Measurements from ENCODE around the gene NECAB2.

The NECAB2 gene

DNA sequence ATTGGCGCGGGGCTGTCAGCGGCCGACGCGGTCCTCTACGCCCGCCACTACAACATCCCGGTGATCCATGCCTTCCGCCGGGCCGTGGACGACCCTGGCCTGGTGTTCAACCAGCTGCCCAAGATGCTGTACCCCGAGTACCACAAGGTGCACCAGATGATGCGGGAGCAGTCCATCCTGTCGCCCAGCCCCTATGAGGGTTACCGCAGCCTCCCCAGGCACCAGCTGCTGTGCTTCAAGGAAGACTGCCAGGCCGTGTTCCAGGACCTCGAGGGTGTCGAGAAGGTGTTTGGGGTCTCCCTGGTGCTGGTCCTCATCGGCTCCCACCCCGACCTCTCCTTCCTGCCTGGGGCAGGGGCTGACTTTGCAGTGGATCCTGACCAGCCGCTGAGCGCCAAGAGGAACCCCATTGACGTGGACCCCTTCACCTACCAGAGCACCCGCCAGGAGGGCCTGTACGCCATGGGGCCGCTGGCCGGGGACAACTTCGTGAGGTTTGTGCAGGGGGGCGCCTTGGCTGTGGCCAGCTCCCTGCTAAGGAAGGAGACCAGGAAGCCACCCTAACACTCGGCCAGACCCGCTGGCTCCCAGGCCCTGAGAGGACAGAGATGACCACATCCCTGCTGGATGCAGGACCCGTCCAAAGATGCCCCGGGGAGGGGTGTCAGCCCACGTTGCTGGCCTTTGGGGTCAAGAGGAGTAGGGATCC is 2.4 kb upstream of the NECAB2 start:
- no peak for FAIRE-seq
- no peak for DNase-seq (ENCODE audit: low spot score)

DNA sequence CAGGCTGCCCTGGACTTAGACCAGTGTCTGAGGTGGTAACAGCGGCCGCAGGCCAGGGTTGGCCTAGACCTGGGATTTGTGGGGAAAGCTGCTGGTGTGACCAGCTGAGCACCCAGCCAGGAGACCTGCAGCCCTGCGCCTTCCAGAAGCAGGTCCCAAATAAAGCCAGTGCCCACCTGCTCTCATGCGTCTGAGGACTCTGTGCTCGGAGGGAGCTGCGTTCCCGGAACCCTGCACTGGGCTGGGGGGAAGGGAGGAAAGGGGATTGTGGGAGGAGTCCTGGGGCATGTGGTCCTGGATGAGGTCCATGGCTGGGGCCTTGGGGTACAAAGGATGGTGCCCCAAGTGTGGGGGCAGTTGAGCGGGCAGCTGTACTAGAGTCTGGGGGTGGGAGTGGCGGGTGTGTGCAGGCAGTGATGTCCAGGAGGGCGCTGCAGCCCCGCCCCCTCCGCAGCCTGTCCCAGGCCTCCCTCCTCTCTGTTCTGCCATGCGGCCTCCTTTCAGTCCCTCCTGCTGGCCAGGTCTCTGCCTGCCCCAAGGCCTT is 1.8 kb upstream of the NECAB2 start:
- DNase-seq (ENCODE audit: low spot score): no peak
- no peak for FAIRE-seq

DNA sequence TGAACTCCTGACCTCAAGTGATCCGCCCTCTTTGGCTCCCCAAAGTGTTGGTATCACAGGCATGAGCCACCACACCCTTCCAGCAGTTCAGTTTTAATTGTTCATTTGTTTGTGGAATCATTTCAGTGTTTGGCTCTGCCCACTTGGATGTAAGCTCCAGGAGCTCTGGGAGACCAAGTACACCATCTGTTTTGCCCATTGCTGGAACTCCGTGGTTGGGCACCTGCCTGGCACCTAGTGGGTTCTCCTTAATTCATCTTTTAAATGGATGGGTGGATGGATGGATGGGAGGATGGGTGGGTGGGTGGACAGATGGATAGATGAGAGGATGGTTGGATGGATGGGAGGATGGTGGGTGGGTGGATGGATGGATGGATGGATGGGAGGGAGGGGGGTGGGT is 953 bp upstream of the NECAB2 start:
- FAIRE-seq: no peak
- DNase-seq (ENCODE audit: low spot score): no peak

DNA sequence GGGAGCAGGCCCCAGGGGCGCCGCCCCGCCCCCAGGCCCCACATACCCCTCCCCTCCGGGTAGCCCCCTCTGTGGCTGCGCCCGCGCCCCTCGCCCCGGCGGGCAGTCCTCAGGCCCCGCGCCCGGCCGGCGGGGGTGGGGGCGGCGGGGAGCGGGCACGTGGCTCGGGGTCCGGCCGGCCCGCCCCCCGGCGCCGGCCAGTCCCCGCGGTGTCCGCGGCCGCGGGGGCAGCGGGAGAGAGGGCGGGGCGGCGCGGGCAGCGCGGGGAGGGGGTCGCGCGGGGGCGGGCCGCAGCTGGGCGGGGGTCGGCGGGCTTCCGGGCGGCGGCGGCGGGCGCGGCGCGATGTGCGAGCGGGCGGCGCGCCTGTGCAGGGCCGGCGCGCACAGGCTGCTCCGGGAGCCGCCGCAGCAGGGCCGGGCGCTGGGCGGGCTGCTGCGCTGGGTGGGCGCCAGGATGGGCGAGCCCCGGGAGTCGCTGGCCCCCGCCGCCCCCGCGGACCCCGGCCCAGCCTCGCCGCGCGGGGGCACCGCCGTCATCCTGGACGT is 335 bp downstream of the NECAB2 start:
- FAIRE-seq (no peak), DNase-seq (ENCODE audit: low spot score) (no peak)

DNA sequence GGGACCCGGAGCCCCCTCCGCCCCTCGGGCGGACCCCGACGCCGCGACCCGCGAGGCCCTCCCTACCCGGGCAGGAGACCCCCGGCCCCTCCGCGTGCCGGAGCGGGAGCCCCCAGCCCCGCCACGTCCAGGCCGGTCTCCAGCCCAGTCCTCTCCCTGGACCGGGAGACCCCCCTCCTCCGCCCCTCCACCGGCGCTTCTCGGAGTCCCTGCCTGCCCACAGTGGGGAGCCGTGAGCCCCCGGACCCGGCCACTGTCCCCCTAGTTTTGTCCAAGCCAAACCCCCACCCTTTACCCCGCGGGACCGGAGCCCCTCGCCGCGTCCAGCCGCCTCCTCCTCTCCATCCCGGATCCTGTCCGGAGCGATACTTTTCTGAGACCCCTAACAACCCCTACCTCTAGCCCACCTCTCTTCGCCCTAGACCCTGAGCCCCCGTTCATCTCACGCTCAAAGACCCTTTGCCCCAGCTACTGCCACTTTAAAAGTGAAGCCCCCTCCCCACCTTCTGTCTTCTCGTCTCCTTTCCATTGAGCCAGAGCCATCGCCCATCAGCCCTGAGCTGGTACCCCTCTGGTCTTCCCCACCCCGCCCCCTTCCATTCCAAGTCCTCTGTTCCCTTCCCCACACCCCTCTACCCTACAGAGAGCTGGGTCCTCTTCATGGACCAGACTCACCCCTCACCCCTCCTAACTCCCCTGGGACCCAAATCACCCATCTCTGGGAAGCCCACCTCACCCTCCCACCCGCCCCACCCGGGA is 1.0 kb downstream of the NECAB2 start:
- no peak for DNase-seq (ENCODE audit: low spot score)
- no peak for FAIRE-seq

DNA sequence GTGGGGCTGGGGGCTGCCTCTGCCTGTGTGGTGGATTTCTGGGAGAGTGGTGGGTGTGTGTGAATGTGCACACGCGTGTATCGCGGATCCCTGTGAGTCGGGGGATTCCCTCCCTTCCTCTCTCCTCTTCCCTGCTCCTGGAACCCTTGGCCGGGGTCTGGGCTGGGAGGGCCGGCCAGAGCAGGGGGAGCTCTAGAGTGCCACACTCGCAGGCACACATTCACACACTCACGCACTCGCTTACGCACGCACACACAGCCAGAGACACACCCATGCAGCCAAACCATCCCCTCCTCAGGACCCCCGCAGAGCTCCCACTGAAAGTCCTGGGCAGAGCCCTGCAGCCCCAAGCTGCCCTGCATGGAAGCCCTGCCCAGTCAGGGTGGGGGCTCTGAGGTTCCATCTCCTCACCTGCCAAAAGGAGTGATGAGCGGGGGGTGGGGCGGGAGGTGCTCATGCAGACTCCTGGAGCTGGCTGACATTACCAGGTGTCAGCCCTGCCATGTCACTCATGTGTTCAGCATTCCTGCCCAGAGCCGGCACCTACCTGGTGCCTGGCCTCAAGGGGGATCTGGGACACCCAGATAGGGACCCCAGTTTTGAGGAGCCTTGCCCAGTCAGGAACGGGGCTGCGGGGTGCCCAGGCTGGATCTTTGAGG is 1.9 kb downstream of the NECAB2 start:
- DNase-seq (ENCODE audit: low spot score): no peak
- FAIRE-seq: no peak

DNA sequence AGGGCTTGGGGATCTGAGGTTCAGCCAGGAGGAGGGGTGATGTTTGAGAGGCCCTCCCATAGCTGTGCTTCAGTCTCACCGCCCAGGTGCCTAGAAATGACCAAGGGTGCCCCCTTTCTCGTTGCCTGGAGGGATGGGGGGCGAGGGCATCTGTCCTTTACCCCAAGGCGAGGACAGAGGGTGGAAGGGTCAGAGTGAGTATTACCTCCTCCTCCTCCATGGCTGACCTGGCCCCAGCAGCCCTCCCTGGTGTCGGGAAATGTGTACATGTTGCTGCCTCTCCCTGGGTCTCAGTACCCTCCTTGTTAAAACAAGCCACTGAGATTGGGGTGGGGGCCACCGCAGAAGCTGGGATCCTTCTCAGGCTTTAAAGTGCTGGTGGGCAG is 2.4 kb downstream of the NECAB2 start:
- DNase-seq (ENCODE audit: low spot score) (no peak), FAIRE-seq (no peak)

DNA sequence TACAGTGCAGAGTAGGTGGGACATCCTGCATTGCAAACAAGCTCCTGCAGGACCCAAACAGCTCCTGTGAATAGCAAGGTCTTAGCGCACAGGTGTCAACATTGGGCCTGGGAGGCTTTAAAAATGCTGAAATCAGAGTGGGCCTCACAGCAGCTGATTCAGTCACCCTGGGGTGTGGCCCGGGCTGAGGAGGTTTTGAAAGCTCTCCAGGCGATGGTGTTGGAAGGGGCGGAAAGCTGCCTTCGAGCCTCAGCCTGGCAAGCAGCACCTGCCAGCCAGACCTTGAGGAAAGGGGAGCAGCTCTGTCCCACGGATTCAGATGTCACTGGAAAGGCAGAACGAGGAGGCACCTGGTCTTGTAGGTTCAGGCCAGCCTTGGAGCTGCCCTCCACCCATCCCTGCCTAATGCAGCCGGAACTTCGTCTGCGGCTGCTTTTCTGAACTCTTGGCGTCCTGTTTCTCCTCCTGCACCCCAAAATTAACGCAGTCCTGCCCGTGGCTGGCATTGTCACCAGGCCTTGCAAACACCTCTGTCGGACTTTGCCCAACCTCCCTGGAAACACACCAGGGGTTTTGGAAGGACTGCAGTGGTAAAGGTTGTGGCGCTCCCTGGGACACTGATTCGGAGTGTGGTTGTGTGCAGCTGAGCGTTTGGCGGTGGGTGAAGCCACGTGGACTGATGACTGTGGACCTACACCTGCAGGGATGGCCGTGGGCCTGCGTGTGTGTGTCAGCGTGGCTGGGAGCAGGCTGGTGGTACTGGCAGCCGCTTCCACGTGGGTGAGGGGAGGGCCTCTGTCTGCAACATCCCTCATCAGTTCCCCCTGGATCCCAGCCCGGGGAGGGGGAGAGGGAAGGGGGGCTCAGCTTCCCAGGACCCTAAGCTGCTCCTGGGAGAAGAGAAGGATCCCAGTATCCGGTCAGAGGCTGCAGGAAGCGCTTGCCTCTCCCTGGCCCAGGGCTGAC is 3.4 kb downstream of the NECAB2 start:
- no peak for DNase-seq (ENCODE audit: low spot score)
- FAIRE-seq: no peak

DNA sequence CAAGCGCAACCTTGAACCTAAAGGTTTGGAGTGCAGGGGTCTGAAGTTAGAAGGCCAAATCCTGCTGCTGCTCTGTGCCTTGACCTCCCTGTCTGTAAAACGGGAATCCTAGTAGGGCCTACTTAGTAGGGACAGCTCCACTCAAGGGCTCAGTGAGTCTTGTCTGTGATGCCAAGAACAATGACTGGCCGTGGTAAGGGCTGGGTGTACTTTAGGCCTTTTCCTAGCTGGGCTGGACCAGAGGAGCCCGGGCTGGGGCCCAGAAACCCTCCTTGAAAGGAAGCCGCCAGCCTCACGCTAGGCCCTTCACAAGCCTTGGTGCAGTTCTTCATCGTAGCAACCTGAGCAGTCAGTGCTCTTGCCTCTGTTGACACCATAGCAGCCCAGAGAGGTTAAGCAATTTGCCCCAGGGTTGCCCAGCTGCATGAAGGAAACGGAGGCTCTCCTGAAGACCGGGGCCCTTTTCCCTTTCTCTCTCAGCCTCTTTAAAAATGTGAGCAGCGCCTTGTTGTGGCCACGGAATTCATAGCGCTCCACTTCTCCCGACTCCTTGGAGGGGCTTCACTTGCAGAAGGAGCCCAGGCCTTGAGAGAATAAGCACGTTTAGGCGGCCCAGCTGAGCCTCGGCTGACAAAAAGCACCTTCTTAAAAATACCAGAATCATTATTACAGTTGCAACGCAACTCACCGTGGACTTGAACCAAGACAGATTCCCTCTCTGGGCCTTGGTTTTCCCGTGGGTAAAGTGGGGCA is 4.4 kb downstream of the NECAB2 start:
- DNase-seq (ENCODE audit: low spot score) (no peak), FAIRE-seq (no peak)

DNA sequence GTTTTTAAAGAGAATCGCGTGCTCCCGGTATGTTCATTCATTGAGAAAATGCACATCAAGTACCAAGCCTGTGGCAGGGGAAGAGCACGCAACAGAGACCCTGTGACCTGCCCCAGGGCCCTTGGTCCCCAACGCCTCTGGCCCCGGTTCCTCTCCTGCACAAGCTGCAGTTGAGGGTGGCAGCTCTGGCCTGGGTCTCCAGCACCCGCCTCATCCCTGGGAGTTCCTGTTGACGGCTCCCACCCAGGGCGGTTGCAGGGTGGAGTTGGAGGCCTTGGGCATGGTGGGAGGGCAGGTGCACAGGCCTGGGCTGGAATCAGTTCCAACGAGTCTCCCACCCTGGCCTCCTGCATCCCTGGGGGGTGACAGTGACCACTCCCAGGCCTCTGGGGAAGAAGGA is 5.0 kb downstream of the NECAB2 start:
- FAIRE-seq: no peak
- DNase-seq (ENCODE audit: low spot score): no peak

DNA sequence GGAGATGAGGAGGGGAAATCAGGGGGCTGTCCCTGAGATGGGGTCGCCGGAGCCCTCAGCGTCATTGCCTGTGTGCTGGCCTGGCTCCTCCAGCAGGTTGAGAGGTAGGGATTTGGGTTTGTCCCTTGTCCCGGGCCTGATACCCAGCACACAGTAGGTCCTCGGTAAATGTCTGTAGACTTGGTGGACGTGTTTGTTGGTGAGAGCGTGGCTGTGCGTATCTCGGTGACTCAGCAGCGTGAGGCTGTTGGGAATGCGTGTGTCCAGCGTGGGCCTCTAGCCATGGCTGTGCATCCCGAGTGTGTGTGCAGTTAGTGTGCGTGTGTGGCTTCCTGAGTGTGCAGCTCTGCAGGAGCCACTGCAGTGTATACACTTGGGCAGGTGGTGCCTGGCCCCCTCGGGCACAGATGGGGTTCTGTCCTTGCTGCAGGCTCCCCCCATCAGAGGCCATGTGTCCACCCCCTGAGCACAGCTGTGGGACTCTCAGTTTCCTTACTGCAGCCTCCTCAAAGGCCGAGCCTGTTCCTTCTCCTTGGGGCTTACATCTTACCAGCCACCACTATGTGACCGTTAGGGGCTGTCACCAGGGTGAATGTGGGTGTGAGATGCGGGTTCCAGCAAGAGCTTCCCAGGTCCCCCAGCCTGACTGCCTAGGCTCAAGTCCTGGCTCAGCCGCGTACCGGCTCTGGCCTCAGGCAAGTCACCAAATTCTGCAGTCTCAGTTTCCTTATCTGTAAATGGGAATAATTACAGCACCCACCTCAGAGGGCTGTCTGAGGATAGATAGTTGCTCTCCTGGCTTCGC is 5.7 kb downstream of the NECAB2 start:
- DNase-seq (ENCODE audit: low spot score): no peak
- no peak for FAIRE-seq

DNA sequence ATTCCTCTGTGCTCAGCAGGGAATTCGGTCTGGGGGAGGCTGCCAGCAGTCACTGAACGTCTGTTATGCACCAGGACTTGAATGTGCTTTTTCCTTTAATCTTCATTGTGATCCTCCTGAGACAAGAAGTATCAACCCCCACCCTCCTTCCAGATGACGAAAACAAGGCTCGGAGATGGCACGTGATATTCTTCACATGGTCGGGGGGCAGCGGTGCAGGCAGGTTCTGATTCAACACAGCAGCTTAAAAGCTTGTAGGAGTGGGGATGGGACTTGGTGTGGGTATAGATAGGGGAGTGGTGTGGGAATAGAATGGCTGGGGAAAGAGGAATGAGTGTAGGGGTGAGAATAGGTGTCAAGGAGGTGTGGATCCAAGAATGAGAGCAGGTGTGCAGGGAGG is 6.4 kb downstream of the NECAB2 start:
- FAIRE-seq (no peak), DNase-seq (ENCODE audit: low spot score) (no peak)

DNA sequence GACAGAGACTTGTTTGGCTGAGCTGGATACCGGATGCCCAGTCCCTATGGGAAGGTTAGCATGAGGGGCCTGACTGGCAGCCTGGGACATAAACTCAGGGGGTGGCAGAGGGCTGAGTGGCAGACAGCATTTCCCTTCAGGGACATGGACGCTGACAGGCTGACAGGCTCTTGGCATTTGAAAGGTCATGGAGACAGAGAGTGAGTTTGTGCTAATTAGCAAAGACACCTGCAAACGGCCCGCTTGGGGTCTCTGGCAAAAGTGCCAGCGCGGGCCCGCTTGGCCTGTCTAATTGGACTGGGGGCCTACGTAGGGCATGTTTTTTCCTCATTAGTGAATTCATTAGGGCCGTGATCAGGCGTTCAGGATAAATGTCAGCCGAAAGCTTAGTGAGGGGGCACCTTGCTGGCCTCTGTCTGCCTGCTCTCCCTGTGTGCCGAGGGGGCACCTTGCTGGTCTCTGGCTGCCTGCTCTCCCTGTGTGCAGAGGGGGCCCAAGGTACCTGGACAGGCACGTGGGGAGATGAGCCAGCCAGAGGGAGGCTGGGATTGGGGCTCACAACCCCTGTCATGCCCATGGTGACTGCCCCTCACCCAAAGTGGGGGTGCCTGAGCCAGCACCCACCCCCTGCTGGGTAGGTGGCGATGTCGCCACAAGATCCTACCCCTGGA is 7.7 kb downstream of the NECAB2 start:
- FAIRE-seq: no peak
- DNase-seq (ENCODE audit: low spot score): no peak

DNA sequence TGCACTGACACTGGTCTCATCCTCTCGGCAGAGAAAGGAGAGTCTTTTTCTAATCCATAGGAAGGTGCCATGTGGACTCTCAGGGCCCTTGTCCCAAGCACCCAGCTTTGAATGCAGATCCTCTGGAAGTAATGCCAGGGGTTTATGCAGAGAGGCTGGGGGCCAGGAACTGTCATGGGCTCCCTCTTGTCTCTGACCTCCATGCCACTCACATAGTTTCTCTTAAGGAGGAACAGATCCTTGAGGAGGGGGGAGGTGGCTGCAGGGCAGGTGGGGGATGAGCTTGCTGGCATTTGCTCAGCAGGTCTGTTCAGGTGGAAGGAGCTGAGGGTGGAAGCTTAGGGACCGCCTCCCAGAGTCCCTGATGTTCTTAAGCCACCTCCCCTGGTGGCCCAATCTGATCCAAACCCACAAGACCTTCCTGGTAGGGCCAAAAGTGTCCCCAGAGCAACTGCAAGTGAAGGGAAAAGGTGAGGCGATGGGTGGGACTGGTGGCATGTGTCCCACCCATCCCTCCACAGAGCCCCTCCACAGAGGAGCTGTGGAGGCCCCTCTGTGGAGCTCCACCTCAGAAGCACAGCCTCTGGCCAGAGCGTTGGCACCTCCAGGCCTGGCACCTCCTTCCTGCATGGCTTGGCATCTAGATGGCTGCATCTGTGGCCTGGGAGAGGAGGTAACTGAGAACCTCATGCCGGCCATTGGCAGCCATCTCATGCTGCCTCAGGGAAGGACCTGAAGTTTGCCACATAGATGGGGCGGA is 9.2 kb downstream of the NECAB2 start:
- no peak for DNase-seq (ENCODE audit: low spot score)
- FAIRE-seq: no peak

DNA sequence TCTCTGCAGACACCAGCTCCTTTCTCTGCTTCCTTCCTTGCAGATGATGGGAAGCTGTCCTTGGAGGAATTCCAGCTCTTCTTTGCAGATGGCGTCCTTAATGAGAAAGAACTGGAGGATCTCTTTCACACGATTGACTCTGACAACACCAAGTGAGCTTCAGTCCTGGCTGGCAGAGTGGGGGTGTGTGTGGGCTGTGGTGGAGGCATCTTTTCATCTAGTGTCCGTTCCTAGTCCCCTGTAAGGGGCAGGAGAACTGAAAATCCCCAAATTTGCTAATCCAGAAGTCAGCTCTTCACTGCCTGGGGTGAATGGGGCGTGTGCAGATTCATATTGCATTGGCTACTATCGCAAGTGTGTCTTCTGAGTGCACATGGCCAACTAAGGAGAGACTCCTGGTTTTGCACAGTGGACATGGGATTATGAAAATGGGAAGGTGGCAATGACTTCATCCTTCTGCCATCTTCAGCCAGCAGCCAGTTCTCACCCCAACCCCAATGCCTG is 10.4 kb downstream of the NECAB2 start:
- DNase-seq (ENCODE audit: low spot score): no peak
- no peak for FAIRE-seq

DNA sequence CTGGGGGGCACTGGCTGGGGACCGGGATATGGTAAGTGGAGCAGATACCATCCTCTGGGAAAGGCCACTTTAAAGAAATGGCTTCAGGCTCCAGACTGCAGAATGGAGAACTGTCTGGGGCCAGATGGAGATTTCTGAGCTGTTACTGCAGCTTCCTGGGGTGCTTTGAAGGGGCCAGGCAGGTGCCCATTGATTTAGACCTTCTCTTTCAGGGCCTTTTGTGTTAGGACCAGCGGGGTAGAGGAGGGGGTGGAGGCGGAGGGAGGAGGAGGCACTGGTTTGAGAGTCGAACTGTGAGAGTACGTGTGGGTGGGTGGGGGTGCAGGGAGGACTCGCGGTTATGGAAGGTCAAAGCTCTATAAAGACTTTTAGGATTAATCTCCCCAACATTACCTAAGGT is 11.4 kb downstream of the NECAB2 start:
- no peak for FAIRE-seq
- no peak for DNase-seq (ENCODE audit: low spot score)

DNA sequence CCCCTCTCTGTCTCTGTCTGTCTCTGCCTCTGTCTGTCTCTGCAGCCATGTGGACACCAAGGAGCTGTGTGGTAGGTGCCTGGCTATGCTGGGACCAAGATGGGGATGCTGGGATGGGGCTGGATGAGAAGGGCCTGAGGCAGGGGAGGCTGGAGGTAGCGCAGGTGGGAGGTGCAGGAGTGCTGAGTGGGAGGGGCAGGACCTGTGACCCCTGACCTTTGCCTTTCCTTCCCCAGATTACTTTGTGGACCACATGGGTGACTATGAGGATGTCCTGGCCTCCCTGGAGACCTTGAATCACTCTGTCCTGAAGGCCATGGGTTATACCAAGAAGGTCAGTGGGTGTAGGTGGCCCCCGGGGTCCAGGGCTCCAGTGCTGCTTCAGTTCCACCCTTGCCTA is 12.8 kb downstream of the NECAB2 start:
- DNase-seq (ENCODE audit: low spot score) (no peak), FAIRE-seq (no peak)

DNA sequence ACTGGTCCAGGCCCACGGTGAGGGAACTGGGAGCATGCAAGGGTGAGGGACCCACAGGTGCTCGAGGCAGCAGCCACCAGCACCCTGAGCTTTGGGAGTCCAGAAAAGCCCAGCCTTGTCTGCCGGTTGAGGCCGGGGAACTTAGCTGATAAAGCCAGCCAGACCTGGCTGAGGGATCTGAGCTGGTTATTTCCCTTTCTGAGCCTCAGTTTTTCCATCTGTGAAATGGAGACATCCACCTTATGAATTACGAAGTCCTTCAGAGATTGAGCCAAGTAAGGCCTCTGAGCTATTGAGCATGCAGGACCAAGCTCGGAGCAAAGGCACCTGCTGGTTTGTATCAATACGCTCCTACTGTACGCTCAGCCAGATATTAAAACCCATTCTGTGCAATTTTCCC is 13.8 kb downstream of the NECAB2 start:
- no peak for FAIRE-seq

More for the DNA sequence above, 13.8 kb downstream of the NECAB2 start:
- no peak for DNase-seq (ENCODE audit: low spot score)

All from RCC 7860 (cell line).